ENCODE data around the gene ATP13A4. TPM values are rescaled to one million over a fixed set of nuclear protein-coding genes. Genes with fewer than 3 reads are reported as not detected.

The ATP13A4 gene
- total RNA-seq, 1 donor from 2014 or later = 0.49 TPM

GRCh38 chr3:193457526-193457925 is 97.2 kb downstream of the ATP13A4 start:
- Mint-ChIP-seq H3K4me3 (ENCODE audit: unreplicated experiment) (no peak overlapping the region), H3K4me1 (ENCODE audit: unreplicated experiment) (peaks cover 11% of the 10 kb centered on the region), H3K36me3 (ENCODE audit: low read depth, unreplicated experiment) (no peaks in the 10 kb centered on the region), H3K27ac (ENCODE audit: unreplicated experiment) (no peak overlapping the region), H3K27me3 (ENCODE audit: unreplicated experiment) (no peaks in the 10 kb centered on the region), H3K9me3 (ENCODE audit: unreplicated experiment) (no peaks in the 10 kb centered on the region)
- TF ChIP-seq CTCF (IDR thresholded peaks at IDR 0.05; ENCODE audit: unreplicated experiment) = no peak
- DNase-seq (ENCODE audit: low spot score) = no peak

- TF ChIP-seq CTCF (IDR thresholded peaks at IDR 0.05; ENCODE audit: unreplicated experiment) = peak; percentile 66
- H3K27me3 Mint-ChIP-seq (ENCODE audit: unreplicated experiment) = peaks cover 1% of the 10 kb centered on the region
- no peak for DNase-seq (ENCODE audit: low spot score)
- H3K36me3 Mint-ChIP-seq (ENCODE audit: low read depth, unreplicated experiment) = no peaks in the 10 kb centered on the region
- H3K4me1 Mint-ChIP-seq (ENCODE audit: unreplicated experiment) = peaks cover 9% of the 10 kb centered on the region
- no peak overlapping the region for H3K4me3 Mint-ChIP-seq (ENCODE audit: unreplicated experiment)
- no peak overlapping the region for H3K27ac Mint-ChIP-seq (ENCODE audit: unreplicated experiment)
- H3K9me3 Mint-ChIP-seq (ENCODE audit: unreplicated experiment) = no peaks in the 10 kb centered on the region
Observed at GRCh38 chr3:193452338-193452737, 102.4 kb downstream of the ATP13A4 start.

- Mint-ChIP-seq H3K4me1 (ENCODE audit: unreplicated experiment) (peaks cover 9% of the 10 kb centered on the region), H3K9me3 (ENCODE audit: unreplicated experiment) (no peaks in the 10 kb centered on the region), H3K4me3 (ENCODE audit: unreplicated experiment) (no peak overlapping the region), H3K27ac (ENCODE audit: unreplicated experiment) (no peak overlapping the region), H3K36me3 (ENCODE audit: low read depth, unreplicated experiment) (no peaks in the 10 kb centered on the region), H3K27me3 (ENCODE audit: unreplicated experiment) (peaks cover 1% of the 10 kb centered on the region)
- DNase-seq (ENCODE audit: low spot score) = no peak
- no peak for TF ChIP-seq CTCF (IDR thresholded peaks at IDR 0.05; ENCODE audit: unreplicated experiment)
Observed at GRCh38 chr3:193451902-193452301, 102.8 kb downstream of the ATP13A4 start.

- no peak for TF ChIP-seq CTCF (IDR thresholded peaks at IDR 0.05; ENCODE audit: unreplicated experiment)
- Mint-ChIP-seq H3K9me3 (ENCODE audit: unreplicated experiment) (no peaks in the 10 kb centered on the region), H3K4me1 (ENCODE audit: unreplicated experiment) (peaks cover 7% of the 10 kb centered on the region), H3K36me3 (ENCODE audit: low read depth, unreplicated experiment) (no peaks in the 10 kb centered on the region), H3K27ac (ENCODE audit: unreplicated experiment) (no peak overlapping the region), H3K27me3 (ENCODE audit: unreplicated experiment) (peaks cover 1% of the 10 kb centered on the region), H3K4me3 (ENCODE audit: unreplicated experiment) (no peak overlapping the region)
- no peak for DNase-seq (ENCODE audit: low spot score)
Observed at GRCh38 chr3:193446965-193447602, 107.6 kb downstream of the ATP13A4 start.

- H3K36me3 Mint-ChIP-seq (ENCODE audit: low read depth, unreplicated experiment) = no peaks in the 10 kb centered on the region
- no peak for TF ChIP-seq CTCF (IDR thresholded peaks at IDR 0.05; ENCODE audit: unreplicated experiment)
- no peak overlapping the region for H3K27ac Mint-ChIP-seq (ENCODE audit: unreplicated experiment)
- H3K9me3 Mint-ChIP-seq (ENCODE audit: unreplicated experiment) = no peaks in the 10 kb centered on the region
- no peaks in the 10 kb centered on the region for H3K4me1 Mint-ChIP-seq (ENCODE audit: unreplicated experiment)
- no peaks in the 10 kb centered on the region for H3K27me3 Mint-ChIP-seq (ENCODE audit: unreplicated experiment)
- H3K4me3 Mint-ChIP-seq (ENCODE audit: unreplicated experiment) = no peak overlapping the region
- no peak for DNase-seq (ENCODE audit: low spot score)
Observed at GRCh38 chr3:193439423-193439822, 115.3 kb downstream of the ATP13A4 start.
